ENCODE results near the gene MRPL11.
A peak's percentile ranks its signal among the peaks of the same experiment; 100 is the strongest.

Gene MRPL11

GRCh38 chr11:66418168-66418985 is 20.3 kb downstream of the MRPL11 start:
- Histone ChIP-seq H2AFZ (ENCODE audit: low read length) (no peak overlapping the region), H3K9me3 (ENCODE audit: low read length) (no peaks in the 10 kb centered on the region), H3K4me1 (ENCODE audit: insufficient read depth, low read length, severe bottlenecking) (no peaks in the 10 kb centered on the region), H3K4me3 (ENCODE audit: low read depth, low read length, poor library complexity, severe bottlenecking) (no peak overlapping the region), H3K79me2 (ENCODE audit: insufficient read depth, low read length) (no peaks in the 10 kb centered on the region), H3K9me2 (ENCODE audit: low read depth, low read length) (no peaks in the 10 kb centered on the region), H3F3A (ENCODE audit: insufficient read depth, low read length) (no peaks in the 10 kb centered on the region; the same call in 1 of the 2 replicates), H3K27ac (ENCODE audit: low read depth, low read length, poor library complexity, severe bottlenecking) (no peak overlapping the region), H3K4me2 (ENCODE audit: low read length) (no peak overlapping the region), H3K36me3 (ENCODE audit: insufficient read depth, low read length) (no peaks in the 10 kb centered on the region), H4K20me1 (ENCODE audit: insufficient read depth, low read length) (no peaks in the 10 kb centered on the region), H3K9ac (ENCODE audit: low read length) (no peak overlapping the region), H3K27me3 (ENCODE audit: insufficient read depth, low read length) (no peaks in the 10 kb centered on the region)
- no peak for TF ChIP-seq EZH2 (IDR thresholded peaks at IDR 0.05; ENCODE audit: borderline replicate concordance, low read length)
- peak; percentile 15; the same call in 1 of the 2 replicates for TF ChIP-seq CTCF (IDR thresholded peaks at IDR 0.05; ENCODE audit: low read length)

- Histone ChIP-seq H3K4me2 (ENCODE audit: low read length) (no peak overlapping the region), H3K36me3 (ENCODE audit: insufficient read depth, low read length) (no peaks in the 10 kb centered on the region), H2AFZ (ENCODE audit: low read length) (no peak overlapping the region), H3K79me2 (ENCODE audit: insufficient read depth, low read length) (no peaks in the 10 kb centered on the region), H3K9me2 (ENCODE audit: low read depth, low read length) (no peaks in the 10 kb centered on the region), H3K27me3 (ENCODE audit: insufficient read depth, low read length) (no peaks in the 10 kb centered on the region), H3F3A (ENCODE audit: insufficient read depth, low read length) (no peaks in the 10 kb centered on the region; the same call in 1 of the 2 replicates), H3K4me3 (ENCODE audit: low read depth, low read length, poor library complexity, severe bottlenecking) (no peak overlapping the region), H4K20me1 (ENCODE audit: insufficient read depth, low read length) (no peaks in the 10 kb centered on the region), H3K9ac (ENCODE audit: low read length) (no peak overlapping the region), H3K27ac (ENCODE audit: low read depth, low read length, poor library complexity, severe bottlenecking) (no peak overlapping the region), H3K4me1 (ENCODE audit: insufficient read depth, low read length, severe bottlenecking) (no peaks in the 10 kb centered on the region), H3K9me3 (ENCODE audit: low read length) (no peaks in the 10 kb centered on the region)
- TF ChIP-seq CTCF (IDR thresholded peaks at IDR 0.05; ENCODE audit: low read length) (no peak), EZH2 (IDR thresholded peaks at IDR 0.05; ENCODE audit: borderline replicate concordance, low read length) (no peak)
Observed at GRCh38 chr11:66417000-66417399, 21.6 kb downstream of the MRPL11 start.

- H3K27ac ChIP-seq (ENCODE audit: low read depth, low read length, poor library complexity, severe bottlenecking) = no peak overlapping the region
- H3K27me3 ChIP-seq (ENCODE audit: insufficient read depth, low read length) = no peaks in the 10 kb centered on the region
- TF ChIP-seq CTCF (IDR thresholded peaks at IDR 0.05; ENCODE audit: low read length) (no peak), EZH2 (IDR thresholded peaks at IDR 0.05; ENCODE audit: borderline replicate concordance, low read length) (no peak)
- H3K79me2 ChIP-seq (ENCODE audit: insufficient read depth, low read length) = no peaks in the 10 kb centered on the region
- H3K9ac ChIP-seq (ENCODE audit: low read length) = no peak overlapping the region
- no peak overlapping the region for H2AFZ ChIP-seq (ENCODE audit: low read length)
- H4K20me1 ChIP-seq (ENCODE audit: insufficient read depth, low read length) = no peaks in the 10 kb centered on the region
- H3K4me2 ChIP-seq (ENCODE audit: low read length) = no peak overlapping the region
- H3K36me3 ChIP-seq (ENCODE audit: insufficient read depth, low read length) = no peaks in the 10 kb centered on the region
- no peaks in the 10 kb centered on the region for H3K9me3 ChIP-seq (ENCODE audit: low read length)
- no peaks in the 10 kb centered on the region for H3K9me2 ChIP-seq (ENCODE audit: low read depth, low read length)
- no peaks in the 10 kb centered on the region for H3K4me1 ChIP-seq (ENCODE audit: insufficient read depth, low read length, severe bottlenecking)
- H3K4me3 ChIP-seq (ENCODE audit: low read depth, low read length, poor library complexity, severe bottlenecking) = no peak overlapping the region
- no peaks in the 10 kb centered on the region for H3F3A ChIP-seq (ENCODE audit: insufficient read depth, low read length)
Observed at GRCh38 chr11:66415423-66415822, 23.2 kb downstream of the MRPL11 start.

Measured in OCI-LY1 (cell line).